SW480 (cell line): ENCODE data around the gene SLC38A11.

Experiments
- DNase-seq: peaks from one replicate; pipeline ENCODE4 v3.0.0-alpha.2; 2016; ENCODE audit warnings: low spot score

SLC38A11 gene

DNA sequence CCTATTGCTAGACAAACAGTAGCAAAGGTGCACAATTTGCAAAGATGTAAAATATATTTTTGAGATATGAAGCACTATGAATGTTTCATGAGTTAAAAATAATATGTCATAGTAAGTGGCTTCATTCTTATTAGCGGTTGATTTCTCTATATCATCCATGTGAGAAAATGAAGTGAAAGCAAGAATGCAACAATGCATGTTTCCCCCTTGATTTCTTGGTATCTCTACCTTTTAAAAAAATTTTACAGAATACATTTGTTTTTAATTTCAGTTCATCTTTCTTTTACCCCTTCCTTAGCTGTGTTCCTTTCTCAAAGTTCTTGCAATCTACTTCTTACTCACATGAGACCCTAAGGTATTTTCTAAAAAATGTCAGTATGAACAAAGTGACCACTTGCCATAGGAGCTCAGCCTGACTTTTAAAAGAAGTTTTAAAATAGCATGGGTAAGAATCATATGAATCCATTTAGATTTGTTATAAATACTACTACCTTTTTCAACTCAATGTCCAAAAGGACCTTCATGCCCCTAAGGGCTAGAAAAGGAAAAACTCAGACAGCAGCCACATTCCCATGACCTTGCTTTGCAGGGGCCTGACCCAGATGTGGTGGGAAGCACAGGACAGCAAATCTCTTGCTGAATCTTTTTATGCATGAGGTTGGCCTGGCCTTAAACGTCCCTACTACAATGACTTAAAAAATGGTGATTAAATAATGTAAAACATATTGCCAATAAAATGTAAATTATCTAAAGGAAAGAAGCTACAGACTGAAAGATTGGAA is 14.8 kb upstream of the SLC38A11 start:
- no peak for DNase-seq

DNA sequence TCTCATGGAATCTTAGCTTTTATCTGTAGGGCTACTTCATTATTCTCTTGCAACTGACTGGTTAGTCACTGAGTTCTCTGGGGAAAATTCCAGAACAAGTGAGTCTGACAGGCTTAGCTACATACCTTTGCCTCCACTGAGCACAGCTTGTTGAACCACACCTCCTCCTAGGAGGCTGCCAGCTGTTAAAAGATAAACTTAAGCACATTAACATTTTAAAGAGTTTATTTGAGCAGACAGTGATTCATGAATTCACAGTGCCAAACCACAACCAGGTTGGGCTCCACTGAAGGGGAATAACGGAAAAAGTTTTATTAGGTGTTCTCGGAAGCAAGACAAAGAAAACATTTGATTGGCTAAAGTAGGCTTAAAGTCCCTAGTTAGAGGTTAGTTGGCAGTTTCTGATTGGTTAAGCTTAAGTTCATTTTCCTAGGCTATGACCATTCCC is 12.5 kb upstream of the SLC38A11 start:
- DNase-seq: peak; percentile 2

- DNase-seq: no peak
Observed at GRCh38 chr2:164967361-164967760, 12.0 kb upstream of the SLC38A11 start.

- no peak for DNase-seq
Observed at GRCh38 chr2:164964700-164965099, 9.4 kb upstream of the SLC38A11 start.

DNA sequence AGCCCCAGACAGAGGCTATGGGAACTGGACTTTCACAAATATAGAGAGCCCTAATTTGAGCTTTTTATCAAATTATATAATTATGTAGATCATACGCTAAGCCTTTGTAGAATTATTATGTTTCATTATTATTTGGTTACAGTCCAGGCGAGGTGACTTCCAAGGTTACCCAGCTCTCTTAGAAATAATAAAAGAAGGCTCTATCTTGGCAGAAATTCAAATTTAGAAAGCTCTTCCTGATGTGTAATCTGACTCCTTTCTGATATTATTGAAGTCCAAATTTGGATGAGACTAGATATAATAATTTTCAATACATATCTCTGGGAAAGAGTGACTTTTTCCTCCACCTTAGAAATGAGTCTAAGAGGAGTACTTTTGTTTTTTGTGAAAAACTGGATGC is 4.8 kb upstream of the SLC38A11 start:
- no peak for DNase-seq

DNA sequence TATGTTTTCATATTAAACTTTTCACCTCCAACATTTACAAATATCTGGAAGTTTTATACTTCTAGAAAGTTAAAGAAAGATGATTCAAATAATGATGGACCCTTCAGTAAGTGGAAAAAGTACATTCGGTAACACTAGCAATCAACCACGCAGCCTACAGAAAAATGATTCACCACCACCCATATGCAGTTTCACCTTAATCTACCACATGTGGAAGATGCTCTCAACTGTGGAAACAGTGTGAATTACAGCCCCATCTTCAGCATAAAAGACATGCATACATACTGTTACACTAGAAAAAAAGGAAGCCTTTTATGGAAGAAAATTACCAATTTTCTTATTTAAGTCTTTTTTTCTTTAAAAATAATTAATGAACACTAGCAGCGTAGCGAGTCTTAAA is 1.1 kb downstream of the SLC38A11 start:
- DNase-seq: no peak

DNA sequence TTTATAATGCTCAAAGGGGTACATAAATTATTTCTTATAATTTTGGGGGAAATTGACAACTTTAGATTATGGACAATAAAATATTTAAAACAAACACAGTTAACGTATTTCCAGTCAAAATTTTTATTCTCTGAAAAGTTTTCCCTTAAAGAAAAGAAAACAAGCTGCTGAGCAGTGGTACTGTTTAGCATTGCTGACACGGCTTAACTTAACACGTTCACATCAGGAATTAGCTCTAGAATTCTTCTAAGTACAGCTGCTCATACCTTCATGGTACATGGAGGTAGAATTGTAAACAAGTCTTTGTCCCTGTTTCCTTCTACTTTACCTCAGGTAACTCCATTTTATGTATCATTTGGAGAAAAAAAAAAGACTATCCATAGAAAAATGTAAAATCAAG is 2.0 kb downstream of the SLC38A11 start:
- DNase-seq: no peak

GRCh38 chr2:164952057-164952702 is 3.1 kb downstream of the SLC38A11 start:
- DNase-seq: no peak

DNA sequence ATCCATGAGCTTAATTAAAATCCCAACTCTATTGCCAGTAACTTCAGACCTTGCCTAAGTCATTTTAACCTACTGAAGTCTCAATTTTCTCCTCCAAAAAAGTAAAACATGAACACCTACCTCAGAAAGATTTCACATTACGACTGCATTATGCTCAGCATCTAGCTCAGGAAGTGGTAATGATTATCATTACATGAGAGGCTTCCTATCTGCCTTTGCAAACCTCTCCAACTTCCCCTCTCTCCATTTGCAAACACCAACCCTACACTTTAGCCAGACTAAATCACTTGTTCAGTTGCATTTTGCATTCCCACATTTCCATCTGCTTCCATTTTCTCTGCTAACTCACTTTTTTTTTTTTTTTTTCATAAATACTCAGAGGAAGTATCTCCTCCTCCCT is 6.8 kb downstream of the SLC38A11 start:
- no peak for DNase-seq

- DNase-seq: no peak
Observed at GRCh38 chr2:164947281-164947680, 8.0 kb downstream of the SLC38A11 start.

DNA sequence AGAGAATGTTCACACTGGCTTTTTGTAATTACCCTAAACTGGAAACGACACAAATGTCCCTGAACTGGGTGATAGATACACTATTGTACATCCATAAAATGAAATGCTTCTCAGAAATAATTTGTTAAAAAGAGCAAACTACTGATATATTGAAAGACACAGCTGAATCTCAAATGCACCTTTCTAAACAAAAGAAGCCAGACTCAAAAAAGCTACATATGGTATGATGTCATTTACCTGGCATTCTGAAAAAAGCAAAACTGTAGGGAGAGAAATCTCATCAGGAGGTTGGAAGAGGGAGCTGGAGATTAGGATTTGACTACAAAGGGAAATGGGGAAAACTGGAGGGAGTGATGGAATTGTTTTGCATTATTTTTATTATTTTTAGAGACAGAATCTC is 12.0 kb downstream of the SLC38A11 start:
- no peak for DNase-seq

GRCh38 chr2:164937864-164938401 is 17.4 kb downstream of the SLC38A11 start:
- DNase-seq: no peak

- DNase-seq: peak; percentile 75
Observed at GRCh38 chr2:164935118-164936101, 19.9 kb downstream of the SLC38A11 start.

GRCh38 chr2:164934401-164935117 is 20.8 kb downstream of the SLC38A11 start:
- no peak for DNase-seq

- DNase-seq: no peak
Observed at GRCh38 chr2:164933671-164934189, 21.6 kb downstream of the SLC38A11 start.

GRCh38 chr2:164932377-164932776 is 22.9 kb downstream of the SLC38A11 start:
- no peak for DNase-seq

DNA sequence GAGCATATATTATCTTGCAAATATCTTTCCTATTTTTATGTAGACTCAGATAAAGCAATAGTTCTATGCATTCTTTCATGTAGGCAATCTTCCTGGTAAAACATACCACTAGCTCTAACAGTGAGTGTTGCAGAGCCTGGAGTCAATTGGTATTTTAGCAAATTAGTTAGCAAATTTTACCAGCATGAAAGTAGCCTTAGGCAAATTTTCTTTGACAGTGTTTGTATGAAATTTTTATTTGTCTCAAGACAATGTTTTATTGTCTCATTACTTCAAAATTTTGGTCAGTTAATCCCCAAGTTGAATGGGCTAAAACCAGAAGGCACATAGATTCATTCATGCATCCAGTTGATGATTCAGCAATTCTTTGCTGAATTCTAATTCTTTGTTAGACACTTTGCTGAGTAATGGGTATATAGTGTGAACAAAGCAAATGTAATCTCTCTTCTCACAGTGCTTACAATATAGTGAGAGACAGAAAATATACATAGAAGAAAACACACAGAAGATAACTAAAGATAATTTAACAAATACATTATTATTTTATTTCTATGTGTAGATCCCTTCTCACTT is 27.1 kb downstream of the SLC38A11 start:
- DNase-seq: no peak

DNA sequence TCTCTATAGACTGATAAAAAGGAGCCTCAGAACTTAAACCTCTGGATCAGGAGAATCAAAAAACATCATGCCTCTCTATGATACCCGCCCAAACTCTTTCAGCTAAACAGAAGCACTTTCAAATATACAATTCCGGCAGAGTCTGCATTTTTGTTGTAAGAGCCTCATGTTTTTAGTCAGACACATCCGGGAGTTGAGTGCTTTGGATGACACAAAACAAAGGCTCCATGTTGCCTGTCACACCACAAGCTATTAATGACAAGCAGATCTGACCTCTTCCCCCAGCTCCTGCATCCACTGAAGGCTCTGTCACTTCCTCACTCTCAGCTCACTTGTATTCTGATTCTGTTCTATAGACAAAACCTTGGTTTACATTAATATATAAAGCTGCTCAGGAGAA is 33.2 kb downstream of the SLC38A11 start:
- no peak for DNase-seq

- DNase-seq: peak; percentile 26
Observed at GRCh38 chr2:164920430-164920829, 34.9 kb downstream of the SLC38A11 start.

DNA sequence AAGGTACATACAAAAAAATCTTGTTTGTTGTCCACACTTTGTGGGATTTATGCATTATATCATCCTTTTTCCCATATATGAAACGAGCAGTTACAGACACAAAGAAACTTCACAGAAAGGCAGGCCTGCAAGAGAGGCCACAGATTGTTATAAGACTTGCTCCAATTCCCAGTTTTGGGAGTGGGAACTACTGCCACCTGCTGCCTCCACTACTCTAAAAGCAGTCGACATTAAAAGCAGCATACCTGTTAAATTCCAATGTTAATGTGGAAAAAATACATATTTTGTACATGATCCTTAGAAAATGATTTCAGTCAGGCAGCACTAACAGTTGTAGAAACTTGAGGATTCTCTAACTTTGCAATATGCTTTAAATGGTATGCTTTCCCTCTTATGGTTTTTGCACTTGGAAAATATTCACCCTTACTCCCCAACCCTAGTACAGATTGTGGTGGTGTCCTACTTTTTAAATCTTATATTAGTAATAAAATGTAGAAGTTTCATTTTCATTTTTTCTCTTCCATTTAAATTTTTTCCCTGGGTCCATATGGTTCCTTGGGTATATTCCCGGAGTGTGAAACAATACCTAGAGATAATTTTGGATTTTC is 37.9 kb downstream of the SLC38A11 start:
- peak; percentile 35 for DNase-seq
